ENCODE measurements around the gene S100A9.

DNA sequence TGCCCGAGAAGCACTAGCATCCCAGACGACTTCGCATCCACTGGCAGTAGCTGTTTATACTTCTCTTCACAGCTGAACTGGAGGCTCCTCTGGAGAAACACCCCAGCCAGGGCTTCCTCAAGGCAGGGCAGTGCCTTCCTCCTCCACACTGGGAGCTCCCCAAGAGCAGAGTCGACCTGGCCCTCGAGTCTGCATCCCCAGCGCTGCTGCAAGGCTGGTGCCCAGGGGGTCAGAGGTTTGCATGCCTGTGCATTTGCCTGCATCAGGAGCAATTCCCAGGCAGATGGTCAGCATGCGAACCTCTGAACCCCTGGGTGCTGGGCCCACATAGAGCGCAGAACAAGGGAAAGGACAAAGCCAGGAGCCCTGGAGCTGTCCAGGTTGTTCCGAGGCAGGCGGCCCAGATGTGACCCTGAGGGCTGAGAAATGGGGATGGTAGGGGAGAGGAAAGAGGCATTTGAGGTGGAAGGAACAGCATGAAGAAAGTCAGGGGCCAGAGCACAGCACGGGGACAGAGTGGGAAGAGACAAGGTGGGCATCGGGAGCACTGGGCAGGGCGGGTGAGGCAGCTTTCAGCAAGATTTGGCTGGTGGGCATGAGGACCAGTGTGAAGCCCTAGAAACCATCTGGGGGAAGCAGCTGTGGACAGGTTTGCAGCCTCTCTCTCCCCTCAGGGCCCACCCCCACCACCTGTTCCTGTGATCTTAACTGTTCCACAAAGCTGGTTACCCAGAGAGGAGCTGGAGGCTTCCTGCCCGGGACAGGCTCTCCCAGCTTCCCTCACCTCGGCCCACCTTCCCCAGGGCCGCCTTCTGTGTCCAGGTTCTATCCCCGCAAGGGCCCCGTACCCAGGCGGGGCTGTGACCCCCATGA lies 39.6 kb downstream of the S100A9 start:
- TF ChIP-seq ZC3H10 (CRISPR knock-in tag; IDR thresholded peaks at IDR 0.05) (no peak), ZNF70 (CRISPR knock-in tag; IDR thresholded peaks at IDR 0.05) (no peak), ESRRG (CRISPR knock-in tag; IDR thresholded peaks at IDR 0.05) (no peak), TOX (CRISPR knock-in tag; IDR thresholded peaks at IDR 0.05; ENCODE audit: borderline replicate concordance) (no peak), RARB (CRISPR knock-in tag; IDR thresholded peaks at IDR 0.05) (no peak)
- TF ChIP-seq, protein P1, sequence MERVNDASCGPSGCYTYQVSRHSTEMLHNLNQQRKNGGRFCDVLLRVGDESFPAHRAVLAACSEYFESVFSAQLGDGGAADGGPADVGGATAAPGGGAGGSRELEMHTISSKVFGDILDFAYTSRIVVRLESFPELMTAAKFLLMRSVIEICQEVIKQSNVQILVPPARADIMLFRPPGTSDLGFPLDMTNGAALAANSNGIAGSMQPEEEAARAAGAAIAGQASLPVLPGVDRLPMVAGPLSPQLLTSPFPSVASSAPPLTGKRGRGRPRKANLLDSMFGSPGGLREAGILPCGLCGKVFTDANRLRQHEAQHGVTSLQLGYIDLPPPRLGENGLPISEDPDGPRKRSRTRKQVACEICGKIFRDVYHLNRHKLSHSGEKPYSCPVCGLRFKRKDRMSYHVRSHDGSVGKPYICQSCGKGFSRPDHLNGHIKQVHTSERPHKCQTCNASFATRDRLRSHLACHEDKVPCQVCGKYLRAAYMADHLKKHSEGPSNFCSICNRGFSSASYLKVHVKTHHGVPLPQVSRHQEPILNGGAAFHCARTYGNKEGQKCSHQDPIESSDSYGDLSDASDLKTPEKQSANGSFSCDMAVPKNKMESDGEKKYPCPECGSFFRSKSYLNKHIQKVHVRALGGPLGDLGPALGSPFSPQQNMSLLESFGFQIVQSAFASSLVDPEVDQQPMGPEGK (CRISPR knock-in tag; IDR thresholded peaks at IDR 0.05; ENCODE audit: borderline replicate concordance), result no peak

Data from SK-N-SH treated with all-trans-retinoic acid at 6 μM for 48 hours (cell line).